GM18508 (cell line): Measurements from ENCODE around the gene RFT1.
"Not testable (repeated sequence)": the region's sequence is repeated elsewhere in the genome, so short reads cannot be mapped to it uniquely, and the experiment has no call there.

Experiments used
- ATAC-seq: cut with Tn5 transposase; IDR thresholded peaks from one replicate; pipeline ENCODE4 v1.9.1; 2021; ENCODE audit warnings: moderate number of reproducible peaks; ENCODE audit not compliant: insufficient read depth, unreplicated experiment

Gene RFT1

GRCh38 chr3:53163444-53164387, 33.5 kb upstream of the RFT1 start:
- no peak for ATAC-seq

- no peak for ATAC-seq
Observed at GRCh38 chr3:53162672-53163443, 32.6 kb upstream of the RFT1 start.

GRCh38 chr3:53161820-53162671, 31.8 kb upstream of the RFT1 start:
- no peak for ATAC-seq

GRCh38 chr3:53161450-53161819, 31.2 kb upstream of the RFT1 start:
- ATAC-seq = no peak

- ATAC-seq = no peak
Observed at GRCh38 chr3:53160660-53161449, 30.6 kb upstream of the RFT1 start, which contains the start of gene PRKCD. PRKCD (plus strand) TSS chr3:53161209; CDS start chr3:53178423, 17,214 bp downstream.

- no peak for ATAC-seq
Observed at GRCh38 chr3:53160061-53160659, 29.9 kb upstream of the RFT1 start.

- no peak for ATAC-seq
Observed at GRCh38 chr3:53159156-53160060, 29.2 kb upstream of the RFT1 start.

GRCh38 chr3:53158765-53159155, 28.5 kb upstream of the RFT1 start:
- ATAC-seq = no peak

GRCh38 chr3:53157974-53158580, 27.8 kb upstream of the RFT1 start:
- no peak for ATAC-seq

- ATAC-seq = no peak
Observed at GRCh38 chr3:53156368-53156834, 26.2 kb upstream of the RFT1 start.

GRCh38 chr3:53155760-53156159, 25.5 kb upstream of the RFT1 start:
- no peak for ATAC-seq

GRCh38 chr3:53154881-53155285, 24.6 kb upstream of the RFT1 start:
- no peak for ATAC-seq

GRCh38 chr3:53153980-53154379, 23.7 kb upstream of the RFT1 start:
- no peak for ATAC-seq

- ATAC-seq = no peak
Observed at GRCh38 chr3:53153264-53153823, 23.1 kb upstream of the RFT1 start.

GRCh38 chr3:53151870-53152660, 21.8 kb upstream of the RFT1 start:
- ATAC-seq = no peak

- ATAC-seq = no peak
Observed at GRCh38 chr3:53151465-53151864, 21.2 kb upstream of the RFT1 start.

- ATAC-seq = not testable (repeated sequence)
Observed at GRCh38 chr3:53151086-53151438, 20.8 kb upstream of the RFT1 start.
